GM19452 (cell line): Measurements from ENCODE around the gene ATXN7.
A peak's percentile ranks its signal among the peaks of the same experiment; 100 is the strongest.

ENCODE experiments used
- ATAC-seq: cut with Tn5 transposase; IDR thresholded peaks from one replicate; pipeline ENCODE4 v1.9.1; 2021; ENCODE audit not compliant: unreplicated experiment

ATXN7 gene

GRCh38 chr3:63905731-63906620, 42.3 kb downstream of the ATXN7 start:
- ATAC-seq, result no peak

GRCh38 chr3:63908081-63908736, 44.5 kb downstream of the ATXN7 start:
- no peak for ATAC-seq

- ATAC-seq, result no peak
Observed at GRCh38 chr3:63908776-63909175, 45.1 kb downstream of the ATXN7 start.

- ATAC-seq, result no peak
Observed at GRCh38 chr3:63909431-63909830, 45.8 kb downstream of the ATXN7 start.

GRCh38 chr3:63910001-63910400, 46.3 kb downstream of the ATXN7 start:
- ATAC-seq, result no peak

GRCh38 chr3:63910891-63911290, 47.2 kb downstream of the ATXN7 start:
- ATAC-seq, result no peak

- ATAC-seq, result no peak
Observed at GRCh38 chr3:63911509-63911872, 47.8 kb downstream of the ATXN7 start.

- peak; percentile 76 for ATAC-seq
Observed at GRCh38 chr3:63911873-63912767, 48.5 kb downstream of the ATXN7 start, which contains the start of gene SCAANT1. Gene SCAANT1, minus strand, starts transcription at chr3:63912383.

GRCh38 chr3:63912768-63913588, 49.3 kb downstream of the ATXN7 start:
- peak; percentile 10 for ATAC-seq

GRCh38 chr3:63914312-63914711, 50.6 kb downstream of the ATXN7 start:
- ATAC-seq, result no peak

- no peak for ATAC-seq
Observed at GRCh38 chr3:63918321-63918720, 54.7 kb downstream of the ATXN7 start.

GRCh38 chr3:63920001-63920400, 56.3 kb downstream of the ATXN7 start:
- ATAC-seq, result no peak

GRCh38 chr3:63921741-63922482, 58.2 kb downstream of the ATXN7 start:
- ATAC-seq, result peak; percentile 76

GRCh38 chr3:63922491-63923199, 59.0 kb downstream of the ATXN7 start:
- no peak for ATAC-seq

GRCh38 chr3:63926309-63926708, 62.6 kb downstream of the ATXN7 start:
- ATAC-seq, result no peak

GRCh38 chr3:63927422-63928280, 64.0 kb downstream of the ATXN7 start:
- ATAC-seq, result no peak

GRCh38 chr3:63931290-63931689, 67.6 kb downstream of the ATXN7 start:
- no peak for ATAC-seq

- no peak for ATAC-seq
Observed at GRCh38 chr3:63932509-63933212, 69.0 kb downstream of the ATXN7 start.
